Body of pancreas (tissue), 4 donors: ENCODE measurements around the gene STX18.

Source experiments
- POLR2A ChIP-seq, 3 donors: fragments of 450-650 bp; IDR thresholded peaks; one replicate each; pipeline ENCODE4 v1.6.1; 2016; ENCODE audit warnings: antibody characterized with exemption in 3 of 3, mild to moderate bottlenecking in 2 of 3
- TF ChIP-seq, protein P1 (sequence below), 7 experiments: fragments of 450-650 bp in 4 of 7; fragments of 200-600 bp in 3 of 7; sonication (generic) in 3 of 7; IDR thresholded peaks; one replicate each; pipeline ENCODE4 v1.5.1; 2016 to 2019; ENCODE audit warnings: antibody characterized with exemption in 7 of 7

- TF ChIP-seq, protein P1, sequence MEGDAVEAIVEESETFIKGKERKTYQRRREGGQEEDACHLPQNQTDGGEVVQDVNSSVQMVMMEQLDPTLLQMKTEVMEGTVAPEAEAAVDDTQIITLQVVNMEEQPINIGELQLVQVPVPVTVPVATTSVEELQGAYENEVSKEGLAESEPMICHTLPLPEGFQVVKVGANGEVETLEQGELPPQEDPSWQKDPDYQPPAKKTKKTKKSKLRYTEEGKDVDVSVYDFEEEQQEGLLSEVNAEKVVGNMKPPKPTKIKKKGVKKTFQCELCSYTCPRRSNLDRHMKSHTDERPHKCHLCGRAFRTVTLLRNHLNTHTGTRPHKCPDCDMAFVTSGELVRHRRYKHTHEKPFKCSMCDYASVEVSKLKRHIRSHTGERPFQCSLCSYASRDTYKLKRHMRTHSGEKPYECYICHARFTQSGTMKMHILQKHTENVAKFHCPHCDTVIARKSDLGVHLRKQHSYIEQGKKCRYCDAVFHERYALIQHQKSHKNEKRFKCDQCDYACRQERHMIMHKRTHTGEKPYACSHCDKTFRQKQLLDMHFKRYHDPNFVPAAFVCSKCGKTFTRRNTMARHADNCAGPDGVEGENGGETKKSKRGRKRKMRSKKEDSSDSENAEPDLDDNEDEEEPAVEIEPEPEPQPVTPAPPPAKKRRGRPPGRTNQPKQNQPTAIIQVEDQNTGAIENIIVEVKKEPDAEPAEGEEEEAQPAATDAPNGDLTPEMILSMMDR (IDR thresholded peaks at IDR 0.05) = no peak
- no peak for TF ChIP-seq POLR2A (IDR thresholded peaks at IDR 0.05)
Observed at GRCh38 chr4:4560642-4561041, 18.8 kb upstream of the STX18 start.
